Suprapubic skin (tissue), 4 donors: ENCODE data around the gene RRAD.

Experiments used
- CTCF ChIP-seq, 2 donors: fragments of 200-600 bp in 1 of 2; fragments of 450-650 bp in 1 of 2; sonication (generic) in 1 of 2; IDR thresholded peaks; one replicate each; pipeline ENCODE4 v1.5.1; 2016 to 2019; ENCODE audit warnings: antibody characterized with exemption in 2 of 2, mild to moderate bottlenecking in 1 of 2, moderate library complexity in 1 of 2
- POLR2A ChIP-seq, 2 donors: fragments of 450-650 bp; IDR thresholded peaks; one replicate each; pipeline ENCODE4 v1.6.1; 2017; ENCODE audit warnings: antibody characterized with exemption in 2 of 2, mild to moderate bottlenecking in 2 of 2, moderate library complexity in 2 of 2
- POLR2AphosphoS5 ChIP-seq, 3 donors: sonication (generic); formaldehyde crosslinking; IDR thresholded peaks; one replicate each; pipeline ENCODE4 v1.6.1; 2017; ENCODE audit warnings: antibody characterized with exemption in 3 of 3

- no peak for TF ChIP-seq POLR2A (IDR thresholded peaks at IDR 0.05)
- no peak for TF ChIP-seq CTCF (IDR thresholded peaks at IDR 0.05)
- TF ChIP-seq POLR2AphosphoS5 (IDR thresholded peaks at IDR 0.05): no peak
Measured at GRCh38 chr16:66944054-66944441, 18.7 kb upstream of the RRAD start.
